HCT116 (cell line): ENCODE data around the gene SAMD10. TPM values are rescaled to one million over a fixed set of nuclear protein-coding genes. Genes with fewer than 3 reads are reported as not detected.

Experiments used
- ATAC-seq: fragments of 200-7000 bp; cut with Tn5 transposase; 2 replicates; pipeline ENCODE4 v1.9.1; 2020; ENCODE audit warnings: mild to moderate bottlenecking, moderate library complexity
- BruUV-seq: library from RNA; stranded (reverse); fragments of 400-500 nt; replicated peaks from 2 replicates; lab custom pipeline; 2021; lab: Mats Ljungman, UMichigan
- CTCF ChIA-PET: fragments of 300-600 bp; sonication (Branson Sonifier 250); formaldehyde crosslinking; loops from one replicate; lab custom pipeline; 2021; ENCODE audit warnings: antibody characterized with exemption; lab: Charles Lee
- POLR2A ChIA-PET: fragments of 300-600, 350-600 bp; sonication (Branson Sonifier 250); formaldehyde crosslinking; loops from one replicate; lab custom pipeline; 2021; ENCODE audit warnings: antibody characterized with exemption; lab: Charles Lee
- RAD21 ChIA-PET, 2 experiments: fragments of 300-600 bp; sonication (Branson Sonifier 250); formaldehyde crosslinking; loops; one replicate each; lab custom pipeline; 2023; ENCODE audit warnings: low total read pairs in 2 of 2; ENCODE audit not compliant: uncharacterized antibody in 2 of 2, unreplicated experiment in 2 of 2, low non-redundant PET in 1 of 2; lab: Charles Lee
- DNase-seq: peaks from one replicate; pipeline ENCODE4 v3.0.0-alpha.2; 2010; ENCODE audit warnings: low read depth, low spot score
- H2AFZ ChIP-seq: fragments of 200-600 bp; shearing (Covaris generic), sonication (generic); 2 replicates; pipeline ENCODE4 v1.6.1; 2017; ENCODE audit warnings: low read depth, mixed run types, mixed read lengths, antibody characterized with exemption, low read length; ENCODE audit not compliant: poor library complexity, severe bottlenecking
- H3K27ac ChIP-seq: 2 replicates; pipeline ENCODE4 v1.5.1; 2012; ENCODE audit warnings: low read depth, low read length
- H3K27me3 ChIP-seq: fragments of 200-600 bp; sonication (generic); 2 replicates; pipeline ENCODE4 v1.6.1; 2016; ENCODE audit warnings: mixed run types, low read length, mixed read lengths; ENCODE audit not compliant: insufficient read depth
- H3K36me3 ChIP-seq, 2 experiments: fragments of 200-500 bp in 1 of 2; fragments of 200-600 bp in 1 of 2; sonication (Bioruptor generic) in 1 of 2; sonication (generic) in 1 of 2; 2 replicates each; pipeline versions ENCODE4 v1.5.1 to v1.6.1; 2014 to 2016; ENCODE audit warnings: low read length in 2 of 2, inconsistent platforms in 1 of 2, mixed read lengths in 1 of 2, mixed run types in 1 of 2; ENCODE audit not compliant: insufficient read depth in 2 of 2, control insufficient read depth in 1 of 2
- H3K4me1 ChIP-seq, 2 experiments: fragments of 200-600 bp in 1 of 2; sonication (generic) in 1 of 2; 2 replicates each; pipeline versions ENCODE4 v1.5.1 to v1.6.1; 2012 to 2017; ENCODE audit warnings: low read length in 2 of 2, inconsistent platforms in 1 of 2, mild to moderate bottlenecking in 1 of 2, mixed read lengths in 1 of 2, mixed run types in 1 of 2, moderate library complexity in 1 of 2; ENCODE audit not compliant: insufficient read depth in 2 of 2, control insufficient read depth in 1 of 2
- H3K4me2 ChIP-seq: fragments of 200-600 bp; sonication (generic); 2 replicates; pipeline ENCODE4 v1.6.1; 2017; ENCODE audit warnings: mixed run types, low read length, mixed read lengths
- H3K4me3 ChIP-seq, 2 experiments: fragments of 200-600 bp in 1 of 2; sonication (generic) in 1 of 2; replicated peaks in 1 of 2; 2 replicates each; pipeline ENCODE4 v1.5.1; 2011 to 2016; ENCODE audit warnings: low read length in 2 of 2, control low read depth in 1 of 2, low read depth in 1 of 2, mild to moderate bottlenecking in 1 of 2, mixed read lengths in 1 of 2, mixed run types in 1 of 2
- H3K79me2 ChIP-seq: fragments of 200-600 bp; sonication (generic); 2 replicates; pipeline ENCODE4 v1.6.1; 2017; ENCODE audit warnings: mild to moderate bottlenecking, mixed run types, low read length, moderate library complexity, mixed read lengths; ENCODE audit not compliant: insufficient read depth
- H3K9ac ChIP-seq: fragments of 200-600 bp; sonication (generic); 2 replicates; pipeline ENCODE4 v1.6.1; 2016; ENCODE audit warnings: low read length, mixed read lengths
- H3K9me2 ChIP-seq: fragments of 200-600 bp; sonication (generic), shearing (Covaris generic); 2 replicates; pipeline ENCODE4 v1.6.1; 2017; ENCODE audit warnings: mixed run types, mild to moderate bottlenecking, moderate library complexity; ENCODE audit not compliant: insufficient read depth
- H3K9me3 ChIP-seq, 2 experiments: fragments of 200-500 bp in 1 of 2; fragments of 200-600 bp in 1 of 2; sonication (Bioruptor generic) in 1 of 2; sonication (generic) in 1 of 2; 2 replicates each; pipeline ENCODE4 v1.6.1; 2014 to 2017; ENCODE audit warnings: low read length in 2 of 2, mixed read lengths in 2 of 2, inconsistent platforms in 1 of 2, low read depth in 1 of 2, mild to moderate bottlenecking in 1 of 2, mixed run types in 1 of 2, moderate library complexity in 1 of 2; ENCODE audit not compliant: control insufficient read depth in 1 of 2, insufficient read depth in 1 of 2
- H4K20me1 ChIP-seq: fragments of 200-600 bp; sonication (generic), shearing (Covaris generic); 2 replicates; pipeline ENCODE4 v1.6.1; 2017; ENCODE audit warnings: mixed run types, mild to moderate bottlenecking, moderate library complexity; ENCODE audit not compliant: insufficient read depth
- CEBPB ChIP-seq: IDR thresholded peaks from 2 replicates; pipeline ENCODE4 v1.6.1; 2012; ENCODE audit warnings: low read depth
- CTCF ChIP-seq, 3 experiments: fragments of 200-600 bp in 1 of 3; sonication (generic) in 1 of 3; IDR thresholded peaks in 2 of 3; conservative IDR thresholded peaks in 1 of 3; 2 replicates each; pipeline ENCODE4 v1.5.1; 2012 to 2017; ENCODE audit warnings: low read depth in 2 of 3, low read length in 2 of 3, antibody characterized with exemption in 1 of 3, borderline replicate concordance in 1 of 3, control low read depth in 1 of 3, mild to moderate bottlenecking in 1 of 3, mixed read lengths in 1 of 3, mixed run types in 1 of 3, moderate library complexity in 1 of 3; ENCODE audit not compliant: insufficient read depth in 1 of 3
- ELF1 ChIP-seq: IDR thresholded peaks from 2 replicates; pipeline ENCODE4 v1.6.1; 2012; ENCODE audit warnings: low read depth, borderline replicate concordance
- FOSL1 ChIP-seq: IDR thresholded peaks from 2 replicates; pipeline ENCODE4 v1.6.1; 2012; ENCODE audit warnings: low read depth
- POLR2AphosphoS5 ChIP-seq: IDR thresholded peaks from 2 replicates; pipeline ENCODE4 v1.6.1; 2011; ENCODE audit warnings: mild to moderate bottlenecking, low read depth, low read length, moderate library complexity
- RAD21 ChIP-seq: IDR thresholded peaks from 2 replicates; pipeline ENCODE4 v1.6.1; 2012; ENCODE audit warnings: low read depth, mild to moderate bottlenecking
- REST ChIP-seq: IDR thresholded peaks from 2 replicates; pipeline ENCODE4 v1.6.1; 2012; ENCODE audit warnings: low read depth
- SIN3A ChIP-seq: IDR thresholded peaks from 2 replicates; pipeline ENCODE4 v1.6.1; 2012; ENCODE audit warnings: low read depth
- TCF7L2 ChIP-seq: IDR thresholded peaks from 2 replicates; pipeline ENCODE4 v1.7.0; 2011; ENCODE audit warnings: borderline replicate concordance, inconsistent platforms; ENCODE audit not compliant: insufficient read depth, insufficient read length; ENCODE audit errors: extremely low read depth
- YY1 ChIP-seq: IDR thresholded peaks from 2 replicates; pipeline ENCODE4 v1.6.1; 2011; ENCODE audit warnings: low read length, low read depth, moderate library complexity, mild to moderate bottlenecking; ENCODE audit not compliant: insufficient replicate concordance; ENCODE audit errors: extremely low read depth
- ZBTB33 ChIP-seq: IDR thresholded peaks from 2 replicates; pipeline ENCODE4 v1.6.1; 2011; ENCODE audit warnings: mild to moderate bottlenecking, low read length, moderate library complexity; ENCODE audit not compliant: insufficient replicate concordance; ENCODE audit errors: extremely low read depth
- intact Hi-C: fragments of 100-400 bp; cut with micrococcal nuclease; formaldehyde crosslinking; loops from 2 replicates; pipeline ENCODE4 v1.10.0; 2022
- total RNA-seq: library from RNA; stranded (reverse); gene quantifications from one replicate; pipeline ENCODE4 v1.2.1, GENCODE V29; 2021; ENCODE audit not compliant: unreplicated experiment

SAMD10 gene
- total RNA-seq, 1 experiment from 2014 or later, result 4.2 TPM

GRCh38 chr20:63962426-63963347 lies 16.8 kb downstream of the SAMD10 start:
- H3K9me2 ChIP-seq, result no peaks in the 10 kb centered on the region
- H3K9me3 ChIP-seq, result no peaks in the 10 kb centered on the region
- RAD21 ChIA-PET, result no interaction called here
- peaks cover 11 to 15% of the 10 kb centered on the region in 2 experiments; a peak in 3 of 4 replicates for H3K4me1 ChIP-seq
- TF ChIP-seq SIN3A (no peak), CEBPB (no peak), TCF7L2 (no peak), ELF1 (no peak), FOSL1 (no peak), POLR2AphosphoS5 (no peak), RAD21 (no peak), REST (no peak), YY1 (no peak), ZBTB33 (no peak), CTCF (IDR thresholded peaks at IDR 0.05 in 2 of 3, conservative IDR thresholded peaks at IDR 0.05 in 1 of 3; ENCODE audit: borderline replicate concordance in 1 of 3, insufficient read depth in 1 of 3, low read depth in 2 of 3, low read length in 2 of 3) (no peak)
- no peaks in the 10 kb centered on the region for H3K79me2 ChIP-seq
- H3K27ac ChIP-seq, result no peak overlapping the region
- H3K36me3 ChIP-seq, result peaks cover 0 to 5% of the 10 kb centered on the region in 2 experiments; a peak in 2 of 4 replicates
- no peak overlapping the region for H2AFZ ChIP-seq
- CTCF ChIA-PET, result no interaction called here
- intact Hi-C loops, result no loop called here
- no peak overlapping the region for H3K4me3 ChIP-seq
- no peak for ATAC-seq
- H4K20me1 ChIP-seq, result no peaks in the 10 kb centered on the region
- no peak for DNase-seq
- no peaks in the 10 kb centered on the region for H3K27me3 ChIP-seq
- no TSS peak for BruUV-seq
- POLR2A ChIA-PET, result no interaction called here
- H3K9ac ChIP-seq, result no peak overlapping the region
- no peak overlapping the region for H3K4me2 ChIP-seq
